GM12878 (cell line): ENCODE results near the gene CDC42SE2. TPM values are rescaled to one million over a fixed set of nuclear protein-coding genes. Genes with fewer than 3 reads are reported as not detected.

Source experiments
- ATAC-seq: fragments of 200-7000 bp; cut with Tn5 transposase; 3 replicates; pipeline ENCODE4 v1.9.1; 2020; ENCODE audit warnings: mild to moderate bottlenecking, moderate library complexity
- BruUV-seq: library from RNA; stranded (reverse); fragments of 400-500 nt; replicated peaks from 2 replicates; lab custom pipeline; 2021; lab: Mats Ljungman, UMichigan
- CTCF ChIA-PET: fragments of 300-600 bp; sonication (Branson Sonifier 250); formaldehyde crosslinking; extraction: SDS; loops from one replicate; lab custom pipeline; 2021; ENCODE audit warnings: inconsistent platforms; lab: Yijun Ruan, JAX
- POLR2A ChIA-PET: fragments of 350-600 bp; formaldehyde crosslinking; extraction: SDS; loops from one replicate; lab custom pipeline; 2021; ENCODE audit warnings: inconsistent platforms; lab: Charles Lee
- RAD21 ChIA-PET: fragments of 300-600 bp; sonication (Branson Sonifier 250); formaldehyde crosslinking; loops from one replicate; lab custom pipeline; 2023; ENCODE audit warnings: antibody characterized with exemption; ENCODE audit not compliant: unreplicated experiment; lab: Charles Lee
- SMC1A ChIA-PET: fragments of 300-600 bp; sonication (Branson Sonifier 250); formaldehyde crosslinking; loops from one replicate; lab custom pipeline; 2023; ENCODE audit not compliant: unreplicated experiment, uncharacterized antibody; lab: Charles Lee
- DNase-seq: peaks from one replicate; pipeline ENCODE4 v3.0.0-alpha.2; 2011; ENCODE audit warnings: low read depth, low spot score
- FAIRE-seq: peaks from 3 replicates; lab custom pipeline; 2011; peaks lifted over from hg19 to GRCh38; lab: Jason Lieb, UNC
- H2AFZ ChIP-seq: 2 replicates; pipeline ENCODE4 v1.6.0; 2011; ENCODE audit warnings: low read depth, low read length, control low read depth; ENCODE audit not compliant: control insufficient read depth
- H3K27ac ChIP-seq: 2 replicates; pipeline ENCODE4 v1.5.1; 2011; ENCODE audit warnings: control low read depth; ENCODE audit not compliant: control insufficient read depth, insufficient read depth
- H3K27me3 ChIP-seq, 2 experiments: replicated peaks in 1 of 2; 2 replicates each; pipeline versions ENCODE4 v1.6.0 to v1.6.1; 2011; ENCODE audit warnings: low read length in 1 of 2; ENCODE audit not compliant: control insufficient read depth in 2 of 2, insufficient read depth in 2 of 2
- H3K36me3 ChIP-seq, 2 experiments: 2 replicates each; pipeline ENCODE4 v1.5.1; 2011; ENCODE audit warnings: low read length in 1 of 2; ENCODE audit not compliant: control insufficient read depth in 2 of 2, insufficient read depth in 2 of 2
- H3K4me1 ChIP-seq: 2 replicates; pipeline ENCODE4 v1.6.1; 2011; ENCODE audit warnings: mild to moderate bottlenecking, low read length, moderate library complexity, mixed read lengths; ENCODE audit not compliant: control insufficient read depth, insufficient read depth
- H3K4me2 ChIP-seq: 2 replicates; pipeline ENCODE4 v1.6.0; 2011; ENCODE audit warnings: control low read depth; ENCODE audit not compliant: control insufficient read depth, insufficient read depth
- H3K4me3 ChIP-seq: fragments of 200-600 bp; sonication (generic); 2 replicates; pipeline ENCODE4 v1.5.1; 2016
- H3K79me2 ChIP-seq: 2 replicates; pipeline ENCODE4 v1.6.0; 2011; ENCODE audit warnings: low read length; ENCODE audit not compliant: control insufficient read depth, insufficient read depth
- H3K9ac ChIP-seq: 2 replicates; pipeline ENCODE4 v1.8.0; 2011; ENCODE audit warnings: low read length, control low read depth, mixed read lengths; ENCODE audit not compliant: control insufficient read depth, insufficient read depth
- H3K9me3 ChIP-seq: replicated peaks from 3 replicates; pipeline ENCODE4 v1.5.1; 2011; ENCODE audit warnings: mild to moderate bottlenecking, low read length; ENCODE audit not compliant: control insufficient read depth, insufficient read depth
- H4K20me1 ChIP-seq: 2 replicates; pipeline ENCODE4 v1.6.0; 2011; ENCODE audit not compliant: control insufficient read depth, insufficient read depth
- GABPA ChIP-seq: IDR thresholded peaks from 2 replicates; pipeline ENCODE4 v1.6.1; 2014; ENCODE audit warnings: antibody characterized with exemption, low read depth, mild to moderate bottlenecking, inconsistent platforms
- KLF5 ChIP-seq: fragments of 450-650 bp; IDR thresholded peaks from 2 replicates; pipeline ENCODE4 v1.6.1; 2014; ENCODE audit warnings: mild to moderate bottlenecking; ENCODE audit not compliant: partially characterized antibody
- NFXL1 ChIP-seq: fragments of 450-650 bp; IDR thresholded peaks from 2 replicates; pipeline ENCODE4 v1.6.1; 2017; ENCODE audit warnings: antibody characterized with exemption, mild to moderate bottlenecking, borderline replicate concordance
- POLR2AphosphoS5 ChIP-seq: IDR thresholded peaks from 2 replicates; pipeline ENCODE4 v1.6.1; 2011; ENCODE audit warnings: mild to moderate bottlenecking, low read length, inconsistent platforms
- RAD21 ChIP-seq: IDR thresholded peaks from 2 replicates; pipeline ENCODE4 v1.6.1; 2011; ENCODE audit warnings: mild to moderate bottlenecking, low read depth, low read length, moderate library complexity; ENCODE audit not compliant: insufficient read depth
- RFX5 ChIP-seq: IDR thresholded peaks from 2 replicates; pipeline ENCODE4 v1.6.1; 2011; ENCODE audit warnings: low read depth, low read length, improper control_type of control experiment
- ZNF207 ChIP-seq: fragments of 450-650 bp; IDR thresholded peaks from 2 replicates; pipeline ENCODE4 v1.6.1; 2014; ENCODE audit warnings: antibody characterized with exemption, mild to moderate bottlenecking, borderline replicate concordance
- WGBS: methylation state at CpG from one replicate; pipeline ENCODE4 v1.1.6; 2016; ENCODE audit warnings: low lambda C conversion rate; ENCODE audit not compliant: insufficient replicate concordance, insufficient coverage; ENCODE audit errors: missing lambda C conversion rate; 5-methylcytosine and 5-hydroxymethylcytosine counted together
- in situ Hi-C: fragments of 300-500 bp; cut with MboI; formaldehyde crosslinking; loops from 9 replicates; pipeline ENCODE4 v1.14.3; 2018; ENCODE audit warnings: mixed read lengths
- intact Hi-C: fragments of 100-400 bp; cut with micrococcal nuclease; formaldehyde crosslinking; loops from one replicate; pipeline ENCODE4 v1.14.2; 2022; ENCODE audit not compliant: unreplicated experiment
- polyA plus RNA-seq, 11 experiments: library from polyadenylated mRNA; depleted of rRNA in 4 of 11; unstranded in 6 of 11; stranded (reverse) in 5 of 11; fragments of >200 nt; fragmentation: Nextera tagmentation in 4 of 11; fragmentation: Illumina TruSeq in 1 of 11; extraction: Ambion mirVana in 4 of 11; extraction: Trizol in 1 of 11; gene quantifications; 1 replicate in 1 of 11; 2 replicates in 10 of 11; pipeline versions ENCODE4 v1.2.1 to v1.2.3, GENCODE V29; 2011 to 2016; ENCODE audit warnings: inconsistent platforms in 2 of 11, missing spikeins in 2 of 11, low read depth in 1 of 11
- total RNA-seq, 4 experiments: library from RNA; depleted of rRNA in 3 of 4; stranded (reverse); fragments of >200 nt in 3 of 4; fragmentation: Illumina TruSeq in 1 of 4; extraction: Trizol in 1 of 4; gene quantifications; 2 replicates each; pipeline versions ENCODE4 v1.2.1 to v1.2.3, GENCODE V29; 2013 to 2021
- TF ChIP-seq, protein P1 (sequence below): fragments of 150-350 bp; IDR thresholded peaks from 2 replicates; pipeline ENCODE4 v1.6.1; 2016; ENCODE audit warnings: low read depth, low read length
- TF ChIP-seq, protein P2 (sequence below): fragments of 450-650 bp; formaldehyde crosslinking; IDR thresholded peaks from 2 replicates; pipeline ENCODE4 v1.4.0; 2022; ENCODE audit warnings: mild to moderate bottlenecking, moderate library complexity

CDC42SE2 gene
- total and polyA plus RNA-seq, 10 of the 15 experiments (the other 5 are each of a cell fraction or from before 2014, with no cell fraction given): 57.0 to 148 (median 80.3) TPM

DNA sequence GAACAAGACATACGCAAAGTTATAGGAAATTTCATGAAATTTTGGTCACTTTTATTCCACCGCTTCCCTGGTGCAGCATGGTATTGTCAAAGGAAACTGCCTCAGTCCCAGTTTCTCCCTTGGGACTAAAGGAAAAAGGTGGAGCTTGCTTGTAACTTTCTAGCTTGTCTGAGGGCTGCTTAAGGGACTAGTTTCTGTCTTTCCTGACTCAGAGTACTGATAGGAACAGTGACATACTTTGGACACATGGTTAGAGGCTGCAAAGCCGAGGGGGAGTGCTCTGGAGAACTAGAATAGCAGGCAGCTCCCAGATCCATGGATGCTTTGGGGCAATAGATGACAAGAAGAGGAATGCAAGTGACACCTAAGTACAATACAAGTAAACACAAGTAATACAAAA, 136.7 kb downstream of the CDC42SE2 start:
- DNase-seq: no peak
- RAD21 ChIA-PET: no interaction called here
- Histone ChIP-seq H3K79me2 (no peaks in the 10 kb centered on the region), H3K4me2 (no peak overlapping the region), H3K9ac (no peak overlapping the region), H3K4me3 (no peak overlapping the region), H3K4me1 (peaks cover 8% of the 10 kb centered on the region), H2AFZ (no peak overlapping the region), H3K27ac (no peak overlapping the region), H3K9me3 (peaks cover 4% of the 10 kb centered on the region; the same call in 2 of the 3 replicates), H3K27me3 (no peaks in the 10 kb centered on the region), H4K20me1 (no peaks in the 10 kb centered on the region), H3K36me3 (peaks cover 1 to 17% of the 10 kb centered on the region in 2 experiments)
- in situ Hi-C loops (loop anchor here (25.0 kb wide), 1 partner anchor 1288 kb away; no protein-coding TSS in a partner anchor), intact Hi-C loops (no loop called here)
- WGBS: 98% methylated on average over 3 of the region's 3 CpGs
- CTCF ChIA-PET: interaction anchor here (0.6 kb wide), 1 partner anchor 78 kb away, joined by 3 read pairs; no protein-coding TSS in a partner anchor
- POLR2A ChIA-PET: no interaction called here
- FAIRE-seq: no peak
- SMC1A ChIA-PET: interaction anchor here (0.8 to 1.2 kb wide), 4 partner anchors 14 to 184 kb away, joined by 3 to 4 read pairs (median 4); no protein-coding TSS in a partner anchor
- BruUV-seq: no TSS peak
- TF ChIP-seq POLR2AphosphoS5 (peak; percentile 54), ZNF207 (no peak)
- TF ChIP-seq, all 136 proteins: peak for 1
- no peak for ATAC-seq

DNA sequence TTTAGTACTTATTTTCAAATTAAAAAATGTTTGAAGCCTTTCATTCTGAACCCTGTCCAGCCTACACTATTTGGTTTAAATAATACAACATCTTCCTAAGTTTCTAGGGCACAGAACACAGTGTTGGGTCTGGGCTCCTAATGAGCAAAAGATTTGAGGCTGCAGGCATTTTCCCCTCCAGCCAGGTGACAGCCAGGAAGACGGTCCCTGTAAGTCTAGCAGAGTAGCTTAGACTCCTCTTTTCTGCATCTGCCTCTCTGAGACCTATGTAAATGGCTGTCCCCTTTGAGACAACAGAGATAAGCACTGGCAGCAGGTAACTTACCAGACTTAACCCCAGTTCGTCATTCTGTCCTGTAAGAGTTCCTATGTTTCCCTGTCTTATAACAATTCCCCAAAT, 141.8 kb downstream of the CDC42SE2 start:
- TF ChIP-seq, protein P1, sequence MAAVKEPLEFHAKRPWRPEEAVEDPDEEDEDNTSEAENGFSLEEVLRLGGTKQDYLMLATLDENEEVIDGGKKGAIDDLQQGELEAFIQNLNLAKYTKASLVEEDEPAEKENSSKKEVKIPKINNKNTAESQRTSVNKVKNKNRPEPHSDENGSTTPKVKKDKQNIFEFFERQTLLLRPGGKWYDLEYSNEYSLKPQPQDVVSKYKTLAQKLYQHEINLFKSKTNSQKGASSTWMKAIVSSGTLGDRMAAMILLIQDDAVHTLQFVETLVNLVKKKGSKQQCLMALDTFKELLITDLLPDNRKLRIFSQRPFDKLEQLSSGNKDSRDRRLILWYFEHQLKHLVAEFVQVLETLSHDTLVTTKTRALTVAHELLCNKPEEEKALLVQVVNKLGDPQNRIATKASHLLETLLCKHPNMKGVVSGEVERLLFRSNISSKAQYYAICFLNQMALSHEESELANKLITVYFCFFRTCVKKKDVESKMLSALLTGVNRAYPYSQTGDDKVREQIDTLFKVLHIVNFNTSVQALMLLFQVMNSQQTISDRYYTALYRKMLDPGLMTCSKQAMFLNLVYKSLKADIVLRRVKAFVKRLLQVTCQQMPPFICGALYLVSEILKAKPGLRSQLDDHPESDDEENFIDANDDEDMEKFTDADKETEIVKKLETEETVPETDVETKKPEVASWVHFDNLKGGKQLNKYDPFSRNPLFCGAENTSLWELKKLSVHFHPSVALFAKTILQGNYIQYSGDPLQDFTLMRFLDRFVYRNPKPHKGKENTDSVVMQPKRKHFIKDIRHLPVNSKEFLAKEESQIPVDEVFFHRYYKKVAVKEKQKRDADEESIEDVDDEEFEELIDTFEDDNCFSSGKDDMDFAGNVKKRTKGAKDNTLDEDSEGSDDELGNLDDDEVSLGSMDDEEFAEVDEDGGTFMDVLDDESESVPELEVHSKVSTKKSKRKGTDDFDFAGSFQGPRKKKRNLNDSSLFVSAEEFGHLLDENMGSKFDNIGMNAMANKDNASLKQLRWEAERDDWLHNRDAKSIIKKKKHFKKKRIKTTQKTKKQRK: no peak
- no peak for TF ChIP-seq GABPA
- no peak for TF ChIP-seq RFX5
- no peak for TF ChIP-seq RAD21
- TF ChIP-seq, protein P2, sequence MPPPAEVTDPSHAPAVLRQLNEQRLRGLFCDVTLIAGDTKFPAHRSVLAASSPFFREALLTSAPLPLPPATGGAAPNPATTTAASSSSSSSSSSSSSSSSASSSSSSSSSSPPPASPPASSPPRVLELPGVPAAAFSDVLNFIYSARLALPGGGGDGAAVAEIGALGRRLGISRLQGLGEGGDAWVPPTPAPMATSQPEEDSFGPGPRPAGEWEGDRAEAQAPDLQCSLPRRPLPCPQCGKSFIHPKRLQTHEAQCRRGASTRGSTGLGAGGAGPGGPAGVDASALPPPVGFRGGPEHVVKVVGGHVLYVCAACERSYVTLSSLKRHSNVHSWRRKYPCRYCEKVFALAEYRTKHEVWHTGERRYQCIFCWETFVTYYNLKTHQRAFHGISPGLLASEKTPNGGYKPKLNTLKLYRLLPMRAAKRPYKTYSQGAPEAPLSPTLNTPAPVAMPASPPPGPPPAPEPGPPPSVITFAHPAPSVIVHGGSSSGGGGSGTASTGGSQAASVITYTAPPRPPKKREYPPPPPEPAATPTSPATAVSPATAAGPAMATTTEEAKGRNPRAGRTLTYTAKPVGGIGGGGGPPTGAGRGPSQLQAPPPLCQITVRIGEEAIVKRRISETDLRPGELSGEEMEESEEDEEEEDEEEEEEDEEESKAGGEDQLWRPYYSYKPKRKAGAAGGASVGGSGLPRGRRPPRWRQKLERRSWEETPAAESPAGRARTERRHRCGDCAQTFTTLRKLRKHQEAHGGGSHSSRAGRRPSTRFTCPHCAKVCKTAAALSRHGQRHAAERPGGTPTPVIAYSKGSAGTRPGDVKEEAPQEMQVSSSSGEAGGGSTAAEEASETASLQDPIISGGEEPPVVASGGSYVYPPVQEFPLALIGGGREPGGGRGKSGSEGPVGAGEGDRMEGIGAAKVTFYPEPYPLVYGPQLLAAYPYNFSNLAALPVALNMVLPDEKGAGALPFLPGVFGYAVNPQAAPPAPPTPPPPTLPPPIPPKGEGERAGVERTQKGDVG: no peak
- TF ChIP-seq POLR2AphosphoS5: peak; percentile 42; the same call in 1 of the 2 replicates
- no peak for TF ChIP-seq KLF5
- TF ChIP-seq NFXL1: no peak
- peaks cover 0 to 11% of the 10 kb centered on the region in 2 experiments; a peak in 3 of 4 replicates for H3K36me3 ChIP-seq
- no peaks in the 10 kb centered on the region for H3K27me3 ChIP-seq
- H4K20me1 ChIP-seq: no peaks in the 10 kb centered on the region
- H3K27ac ChIP-seq: no peak overlapping the region
- H3K9me3 ChIP-seq: peaks cover 4% of the 10 kb centered on the region; the same call in 2 of the 3 replicates
- FAIRE-seq: no peak
- DNase-seq: no peak
- BruUV-seq: no TSS peak
- H2AFZ ChIP-seq: no peak overlapping the region
- ChIA-PET POLR2A (interaction anchor here (1.1 to 1.7 kb wide), 2 partner anchors 9 kb away, joined by 3 to 6 read pairs; no protein-coding TSS in a partner anchor), CTCF (interaction anchor here (0.9 to 1.2 kb wide), 3 partner anchors 8 to 10 kb away, joined by 3 to 4 read pairs (median 3); no protein-coding TSS in a partner anchor), RAD21 (interaction anchor here (1.0 to 2.1 kb wide), 4 partner anchors 10 to 179 kb away, joined by 3 to 8 read pairs (median 4); partner anchors contain the start of gene CDC42SE2), SMC1A (interaction anchor here (0.8 to 1.5 kb wide), 4 partner anchors 9 to 224 kb away, joined by 3 to 8 read pairs (median 4); no protein-coding TSS in a partner anchor)
- in situ Hi-C loops: loop anchor here (25.0 kb wide), 1 partner anchor 1293 kb away; no protein-coding TSS in a partner anchor
- intact Hi-C loops: no loop called here
- H3K4me3 ChIP-seq: no peak overlapping the region
- no peaks in the 10 kb centered on the region for H3K4me1 ChIP-seq
- no peak overlapping the region for H3K4me2 ChIP-seq
- H3K79me2 ChIP-seq: no peaks in the 10 kb centered on the region
- no peak overlapping the region for H3K9ac ChIP-seq
- WGBS: 70% methylated on average over 2 of the region's 2 CpGs
- peak; percentile 27 for ATAC-seq
